Endothelial cell of umbilical vein (primary cell): ENCODE results near the gene STIMATE. TPM values are rescaled to one million over a fixed set of nuclear protein-coding genes. Genes with fewer than 3 reads are reported as not detected.

Source experiments
- BruUV-seq: library from RNA; stranded (reverse); fragments of 400-500 nt; replicated peaks from 2 replicates; lab custom pipeline; 2021; lab: Mats Ljungman, UMichigan
- CTCF ChIA-PET: fragments of 300-600, 350-600 bp; sonication (Branson Sonifier 250); formaldehyde crosslinking; loops from one replicate; lab custom pipeline; 2021; ENCODE audit warnings: antibody characterized with exemption, inconsistent platforms; lab: Charles Lee
- POLR2A ChIA-PET: fragments of 300-600, 350-600 bp; sonication (Branson Sonifier 250); formaldehyde crosslinking; loops from one replicate; lab custom pipeline; 2021; ENCODE audit warnings: antibody characterized with exemption, inconsistent platforms; lab: Charles Lee
- DNase-seq: peaks from one replicate; pipeline ENCODE4 v3.0.0-alpha.2; 2011; ENCODE audit warnings: low read depth, low spot score
- FAIRE-seq: peaks from 2 replicates; lab custom pipeline; 2011; peaks lifted over from hg19 to GRCh38; lab: Jason Lieb, UNC
- H2AFZ ChIP-seq: 2 replicates; pipeline ENCODE4 v1.6.0; 2012; ENCODE audit warnings: low read depth, low read length, control low read depth, inconsistent platforms
- H3K27ac ChIP-seq: 2 replicates; pipeline ENCODE4 v1.5.1; 2011; ENCODE audit warnings: low read depth, mild to moderate bottlenecking, control low read depth, low read length, moderate library complexity; ENCODE audit not compliant: insufficient read depth
- H3K27me3 ChIP-seq, 2 experiments: 2 replicates each; pipeline versions ENCODE4 v1.6.0 to v1.6.1; 2011; ENCODE audit warnings: low read length in 2 of 2, mixed read lengths in 1 of 2; ENCODE audit not compliant: control insufficient read depth in 2 of 2, insufficient read depth in 2 of 2
- H3K36me3 ChIP-seq, 2 experiments: 2 replicates in 1 of 2; 3 replicates in 1 of 2; pipeline ENCODE4 v1.5.1; 2011; ENCODE audit warnings: low read length in 2 of 2, mild to moderate bottlenecking in 1 of 2, moderate library complexity in 1 of 2; ENCODE audit not compliant: control insufficient read depth in 2 of 2, insufficient read depth in 2 of 2; ENCODE audit errors: extremely low read depth in 1 of 2
- H3K4me1 ChIP-seq: 3 replicates; pipeline ENCODE4 v1.5.1; 2011; ENCODE audit warnings: mild to moderate bottlenecking, low read length; ENCODE audit not compliant: control insufficient read depth, insufficient read depth; ENCODE audit errors: extremely low read depth
- H3K4me2 ChIP-seq: 2 replicates; pipeline ENCODE4 v1.6.1; 2011; ENCODE audit warnings: low read length, control low read depth, mixed read lengths; ENCODE audit not compliant: insufficient read depth
- H3K4me3 ChIP-seq, 3 experiments: fragments of 200-600 bp in 1 of 3; sonication (generic), shearing (Covaris generic) in 1 of 3; replicated peaks in 1 of 3; 2 replicates each; pipeline ENCODE4 v1.5.1; 2011 to 2016; ENCODE audit warnings: control low read depth in 3 of 3, low read length in 3 of 3, mild to moderate bottlenecking in 2 of 3, inconsistent platforms in 1 of 3, low read depth in 1 of 3, moderate library complexity in 1 of 3; ENCODE audit not compliant: insufficient read depth in 1 of 3
- H3K79me2 ChIP-seq: 2 replicates; pipeline ENCODE4 v1.6.0; 2012; ENCODE audit warnings: low read length, inconsistent platforms; ENCODE audit not compliant: control insufficient read depth, insufficient read depth
- H3K9ac ChIP-seq: replicated peaks from 2 replicates; pipeline ENCODE3; 2011; ENCODE audit warnings: low read length, control low read depth; ENCODE audit not compliant: insufficient read depth; ENCODE audit errors: extremely low read depth
- H3K9me1 ChIP-seq: replicated peaks from 3 replicates; pipeline ENCODE4 v1.6.0; 2011; ENCODE audit warnings: mild to moderate bottlenecking, low read length; ENCODE audit not compliant: control insufficient read depth, insufficient read depth; ENCODE audit errors: extremely low read depth
- H3K9me3 ChIP-seq: replicated peaks from 2 replicates; pipeline ENCODE4 v1.5.1; 2012; ENCODE audit warnings: low read length, inconsistent platforms; ENCODE audit not compliant: control insufficient read depth, insufficient read depth
- H4K20me1 ChIP-seq: replicated peaks from 2 replicates; pipeline ENCODE3; 2011; ENCODE audit warnings: mild to moderate bottlenecking, low read length; ENCODE audit not compliant: control insufficient read depth, insufficient read depth; ENCODE audit errors: extremely low read depth
- CTCF ChIP-seq, 2 donors: IDR thresholded peaks; 1 replicate in 1 of 2; 2 replicates in 1 of 2; pipeline ENCODE4 v1.5.1; 2011; ENCODE audit warnings: low read length in 2 of 2, mild to moderate bottlenecking in 2 of 2, moderate library complexity in 2 of 2, control low read depth in 1 of 2, inconsistent platforms in 1 of 2, low read depth in 1 of 2; ENCODE audit not compliant: insufficient read depth in 1 of 2; ENCODE audit errors: extremely low read depth in 1 of 2
- EZH2 ChIP-seq: IDR thresholded peaks from 2 replicates; pipeline ENCODE4 v1.6.1; 2012; ENCODE audit warnings: borderline replicate concordance, low read depth, mild to moderate bottlenecking, moderate library complexity, low read length, inconsistent platforms; ENCODE audit not compliant: severe bottlenecking
- FOS ChIP-seq: IDR thresholded peaks from 2 replicates; pipeline ENCODE4 v1.6.1; 2011; ENCODE audit warnings: mild to moderate bottlenecking, low read length, moderate library complexity, borderline replicate concordance; ENCODE audit not compliant: insufficient read depth
- GATA2 ChIP-seq: IDR thresholded peaks from 2 replicates; pipeline ENCODE4 v1.7.0; 2011; ENCODE audit warnings: low read depth, mild to moderate bottlenecking, moderate library complexity, mixed read lengths, low read length; ENCODE audit not compliant: insufficient read length, insufficient read depth
- JUN ChIP-seq: IDR thresholded peaks from 2 replicates; pipeline ENCODE4 v1.6.1; 2011; ENCODE audit warnings: borderline replicate concordance, low read depth; ENCODE audit not compliant: insufficient read length, insufficient read depth
- MAX ChIP-seq: IDR thresholded peaks from 2 replicates; pipeline ENCODE4 v1.6.1; 2011; ENCODE audit not compliant: insufficient read depth, insufficient read length
- MYC ChIP-seq: IDR thresholded peaks from one replicate; pipeline ENCODE4 v1.6.1; 2011; ENCODE audit warnings: mild to moderate bottlenecking, low read depth, low read length
- POLR2A ChIP-seq: IDR thresholded peaks from 2 replicates; pipeline ENCODE4 v1.6.1; 2012; ENCODE audit warnings: low read depth, mild to moderate bottlenecking, control low read depth, low read length
- POLR2AphosphoS5 ChIP-seq: IDR thresholded peaks from 2 replicates; pipeline ENCODE4 v1.6.1; 2012; ENCODE audit warnings: low read depth, mild to moderate bottlenecking, control low read depth, low read length, moderate library complexity; ENCODE audit not compliant: insufficient read depth
- dilution Hi-C: fragments of 300-500 bp; cut with MboI; formaldehyde crosslinking; loops from one replicate; pipeline ENCODE4 v1.15.0; 2019; ENCODE audit warnings: low sequenced_read_pairs; ENCODE audit not compliant: extremely low pct_ligation_motif_present
- intact Hi-C: fragments of 100-400 bp; cut with micrococcal nuclease; formaldehyde crosslinking; loops from one replicate; pipeline ENCODE4 v1.10.0; 2022
- polyA plus RNA-seq, 4 experiments: library from polyadenylated mRNA; depleted of rRNA in 3 of 4; stranded (reverse) in 3 of 4; unstranded in 1 of 4; fragments of >200 nt; gene quantifications; 2 replicates each; pipeline versions ENCODE4 v1.2.1 to v1.2.3, GENCODE V29; 2011 to 2012; ENCODE audit warnings: missing spikeins in 1 of 4
- total RNA-seq: library from RNA; stranded (reverse); gene quantifications from 2 replicates; pipeline ENCODE4 v1.2.3, GENCODE V29; 2021

Gene STIMATE
- total and polyA plus RNA-seq, 2 donors (not counting 3 experiments of a cell fraction or from before 2014, with no cell fraction given), result 18.2 to 24.0 TPM

GRCh38 chr3:52912885-52913731 lies 15.8 kb upstream of the STIMATE start:
- H3K9ac ChIP-seq, result no peak overlapping the region
- H3K9me3 ChIP-seq, result no peaks in the 10 kb centered on the region
- no peaks in the 10 kb centered on the region for H4K20me1 ChIP-seq
- intact Hi-C loops (no loop called here), dilution Hi-C loops (no loop called here)
- H2AFZ ChIP-seq, result no peak overlapping the region
- no peaks in the 10 kb centered on the region for H3K79me2 ChIP-seq
- FAIRE-seq (no peak), DNase-seq (no peak)
- POLR2A ChIA-PET, result no interaction called here
- no peaks in the 10 kb centered on the region for H3K4me1 ChIP-seq
- no peaks in the 10 kb centered on the region for H3K27me3 ChIP-seq
- H3K9me1 ChIP-seq, result no peaks in the 10 kb centered on the region
- no peak overlapping the region for H3K4me3 ChIP-seq
- no peaks in the 10 kb centered on the region for H3K36me3 ChIP-seq
- TF ChIP-seq POLR2AphosphoS5 (no peak), JUN (no peak), EZH2 (no peak), CTCF (IDR thresholded peaks at IDR 0.05; ENCODE audit: extremely low read depth in 1 of 2, insufficient read depth in 1 of 2, low read depth in 1 of 2, low read length in 2 of 2) (no peak), MAX (no peak), POLR2A (no peak), MYC (no peak), GATA2 (no peak), FOS (no peak)
- no TSS peak for BruUV-seq
- no peak overlapping the region for H3K4me2 ChIP-seq
- CTCF ChIA-PET, result interaction anchor here (0.8 to 3.0 kb wide), 3 partner anchors 9 to 22 kb away, joined by 3 to 9 read pairs (median 4); no protein-coding TSS in a partner anchor
- no peak overlapping the region for H3K27ac ChIP-seq
